GM12864 (cell line): ENCODE results near the gene FGF1.

Experiments used
- DNase-seq: peaks from one replicate; pipeline ENCODE4 v3.0.0-alpha.2; 2011; ENCODE audit warnings: low read depth
- H3K4me3 ChIP-seq: 2 replicates; pipeline ENCODE4 v1.5.1; 2011; ENCODE audit warnings: mild to moderate bottlenecking, low read depth, low read length, control low read depth
- TF ChIP-seq, protein P1 (sequence below): IDR thresholded peaks from 2 replicates; pipeline ENCODE4 v1.5.1; 2011; ENCODE audit warnings: low read depth, mild to moderate bottlenecking, moderate library complexity, low read length, control low read depth, inconsistent platforms; ENCODE audit errors: missing control alignments

Gene FGF1

DNA sequence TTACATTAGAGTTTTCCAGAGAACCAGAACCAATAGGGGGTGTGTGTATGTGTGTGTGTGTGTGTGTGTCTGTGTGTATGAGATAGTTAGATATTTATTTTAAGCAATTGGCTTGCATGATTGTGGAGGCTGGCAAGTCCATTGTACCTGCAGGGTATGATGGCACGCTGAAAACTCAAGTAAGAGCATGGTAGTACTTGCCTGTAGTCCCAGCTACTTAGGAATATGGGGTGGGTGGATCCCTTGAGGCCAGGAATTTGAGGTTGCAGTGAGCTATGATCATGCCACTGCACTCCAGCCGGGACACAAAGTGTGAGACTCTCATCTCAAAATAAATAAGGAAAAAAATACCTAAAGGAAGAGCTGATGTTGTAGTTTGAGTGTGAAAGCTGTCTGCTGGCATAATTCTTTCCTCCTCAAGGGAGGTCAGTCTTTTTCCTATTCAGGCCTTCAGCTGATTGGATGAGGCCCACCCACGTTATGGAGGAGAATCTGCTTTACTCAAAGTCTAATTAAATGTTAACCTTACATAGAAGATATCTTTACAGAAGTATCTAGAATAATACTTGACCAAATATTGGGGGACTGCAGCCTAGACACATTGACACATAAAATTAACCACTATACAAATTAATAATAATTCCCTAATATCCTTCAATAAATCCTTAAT, 107.6 kb downstream of the FGF1 start:
- TF ChIP-seq, protein P1, sequence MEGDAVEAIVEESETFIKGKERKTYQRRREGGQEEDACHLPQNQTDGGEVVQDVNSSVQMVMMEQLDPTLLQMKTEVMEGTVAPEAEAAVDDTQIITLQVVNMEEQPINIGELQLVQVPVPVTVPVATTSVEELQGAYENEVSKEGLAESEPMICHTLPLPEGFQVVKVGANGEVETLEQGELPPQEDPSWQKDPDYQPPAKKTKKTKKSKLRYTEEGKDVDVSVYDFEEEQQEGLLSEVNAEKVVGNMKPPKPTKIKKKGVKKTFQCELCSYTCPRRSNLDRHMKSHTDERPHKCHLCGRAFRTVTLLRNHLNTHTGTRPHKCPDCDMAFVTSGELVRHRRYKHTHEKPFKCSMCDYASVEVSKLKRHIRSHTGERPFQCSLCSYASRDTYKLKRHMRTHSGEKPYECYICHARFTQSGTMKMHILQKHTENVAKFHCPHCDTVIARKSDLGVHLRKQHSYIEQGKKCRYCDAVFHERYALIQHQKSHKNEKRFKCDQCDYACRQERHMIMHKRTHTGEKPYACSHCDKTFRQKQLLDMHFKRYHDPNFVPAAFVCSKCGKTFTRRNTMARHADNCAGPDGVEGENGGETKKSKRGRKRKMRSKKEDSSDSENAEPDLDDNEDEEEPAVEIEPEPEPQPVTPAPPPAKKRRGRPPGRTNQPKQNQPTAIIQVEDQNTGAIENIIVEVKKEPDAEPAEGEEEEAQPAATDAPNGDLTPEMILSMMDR: no peak
- DNase-seq: no peak
- H3K4me3 ChIP-seq: no peak overlapping the region

DNA sequence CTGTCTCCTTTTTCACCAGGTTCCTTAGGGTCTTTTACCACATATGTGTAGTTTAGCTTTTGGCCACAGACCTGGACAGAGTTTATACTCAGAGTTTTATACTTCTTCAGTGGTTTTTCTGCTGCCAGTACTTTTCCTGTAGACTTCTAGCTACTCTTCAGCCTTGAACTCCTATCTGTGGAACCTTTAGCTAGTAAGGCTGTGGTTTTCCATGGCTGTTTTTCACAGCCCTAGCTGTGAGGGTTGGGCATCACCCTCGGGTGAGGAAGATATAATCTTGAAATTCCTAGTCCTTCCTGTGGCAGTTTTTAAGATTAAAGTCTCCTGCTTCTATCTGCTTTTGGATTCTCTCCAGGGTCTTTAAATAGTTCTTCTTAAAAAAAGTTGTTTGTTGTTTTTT, 109.1 kb downstream of the FGF1 start:
- no peak for DNase-seq

DNA sequence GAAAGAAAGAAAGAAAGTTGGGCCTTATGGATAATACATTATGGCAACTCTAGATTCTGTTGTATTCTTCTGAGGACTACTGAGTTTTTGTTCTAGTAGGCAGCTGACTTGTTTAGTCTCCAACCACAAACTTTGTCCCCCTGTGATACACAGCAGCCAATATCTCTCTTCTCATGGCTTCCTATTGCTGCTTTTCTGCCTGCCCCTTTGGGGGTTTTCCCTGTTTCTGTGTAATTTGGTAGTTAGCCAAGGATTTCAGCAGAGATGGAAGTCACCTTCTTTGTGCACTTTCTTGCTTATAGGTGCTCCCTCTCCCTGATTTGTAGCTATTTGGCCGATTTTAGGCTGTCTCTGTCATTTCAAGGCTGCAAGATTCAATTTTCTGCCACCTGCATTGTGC, 109.6 kb downstream of the FGF1 start:
- DNase-seq: no peak
- H3K4me3 ChIP-seq: no peak overlapping the region
- TF ChIP-seq, protein P1: no peak

More for the DNA sequence above, 109.1 kb downstream of the FGF1 start:
- TF ChIP-seq, protein P1: no peak
- no peak overlapping the region for H3K4me3 ChIP-seq

DNA sequence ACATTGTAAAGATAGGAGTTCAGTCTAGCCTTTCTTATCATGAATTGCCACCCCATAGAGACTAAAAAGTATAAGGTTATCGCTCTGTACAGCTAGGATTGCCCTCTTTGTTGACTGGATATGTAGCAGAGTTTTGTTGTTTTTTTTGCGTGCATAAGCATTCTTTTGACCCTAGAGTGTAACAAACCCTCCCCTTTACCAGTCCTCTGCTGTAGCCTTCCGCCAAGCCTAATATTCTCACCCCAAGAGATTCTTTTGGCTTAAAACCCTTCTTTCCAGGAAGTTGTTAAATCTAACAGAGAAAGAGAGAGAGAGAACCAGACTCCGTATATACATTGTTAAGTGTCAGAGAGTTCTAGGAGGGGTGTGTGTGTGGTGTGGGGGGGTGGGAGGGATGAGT, 113.9 kb downstream of the FGF1 start:
- H3K4me3 ChIP-seq: no peak overlapping the region
- DNase-seq: no peak
- TF ChIP-seq, protein P1: no peak

DNA sequence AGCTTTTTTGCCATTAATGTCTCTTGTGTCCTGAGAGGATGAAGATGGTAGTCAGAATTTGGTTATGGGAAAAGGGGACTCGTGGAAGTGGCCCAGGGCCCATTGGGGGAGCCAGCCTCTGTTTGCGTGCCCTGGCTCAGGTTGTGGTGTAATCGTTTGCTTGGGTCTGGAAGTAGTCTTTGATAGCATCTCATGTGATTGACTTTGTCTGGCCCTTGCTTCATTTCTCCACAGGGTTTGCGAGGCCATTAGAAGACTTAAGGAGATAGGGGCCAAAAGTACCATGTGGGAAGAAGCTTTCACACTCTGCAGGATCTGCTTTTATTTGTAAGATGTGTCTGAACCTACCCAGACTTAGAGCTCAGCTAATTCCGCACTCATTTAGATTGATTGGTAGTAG, 114.5 kb downstream of the FGF1 start:
- TF ChIP-seq, protein P1: no peak
- DNase-seq: no peak
- H3K4me3 ChIP-seq: no peak overlapping the region

DNA sequence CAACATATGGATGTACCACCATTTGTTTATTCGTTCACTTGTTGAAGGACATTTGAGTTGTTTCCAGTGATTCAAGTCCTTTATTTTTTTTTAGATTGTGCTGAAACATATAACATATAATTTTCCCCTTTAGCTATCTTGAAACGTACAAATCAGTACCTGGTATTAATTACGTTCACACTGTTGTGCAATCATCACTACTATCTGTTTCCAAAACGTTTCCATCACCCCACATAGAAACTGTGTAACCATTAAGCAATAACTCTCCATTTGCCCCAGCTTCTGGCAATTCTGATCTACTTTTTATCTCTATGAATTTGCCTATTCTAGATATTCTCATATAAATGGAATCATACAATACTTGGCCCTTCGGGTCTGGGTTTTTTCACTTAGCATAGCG, 116.0 kb downstream of the FGF1 start:
- TF ChIP-seq, protein P1: no peak
- no peak for DNase-seq
- no peak overlapping the region for H3K4me3 ChIP-seq

DNA sequence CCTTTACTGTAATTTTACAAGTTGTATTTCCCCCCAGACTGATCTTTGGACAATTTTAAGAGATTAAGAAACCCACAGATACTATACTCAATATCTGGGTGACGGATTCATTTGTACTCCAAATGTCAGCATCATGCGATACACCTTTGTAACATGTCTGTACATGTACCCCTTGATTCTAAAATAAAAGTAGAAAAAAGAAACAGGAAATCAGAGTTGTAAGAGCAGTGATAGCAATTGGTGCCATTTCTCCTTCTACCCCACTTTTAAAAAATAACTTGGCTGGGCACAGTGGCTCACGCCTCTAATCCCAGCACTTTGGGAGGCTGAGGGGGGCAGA, 116.9 kb downstream of the FGF1 start:
- no peak overlapping the region for H3K4me3 ChIP-seq
- DNase-seq: no peak
- TF ChIP-seq, protein P1: no peak
